PC-9 (cell line): ENCODE data around the gene S100PBP. TPM values are rescaled to one million over a fixed set of nuclear protein-coding genes. Genes with fewer than 3 reads are reported as not detected.

Source experiments
- BruUV-seq: library from RNA; stranded (reverse); fragments of 400-500 nt; replicated peaks from 2 replicates; lab custom pipeline; 2021; lab: Mats Ljungman, UMichigan
- CTCF ChIA-PET: fragments of 300-600 bp; sonication (Branson Sonifier 250); formaldehyde crosslinking; loops from one replicate; lab custom pipeline; 2022; ENCODE audit warnings: antibody characterized with exemption; lab: Charles Lee
- POLR2A ChIA-PET: fragments of 300-600 bp; sonication (Branson Sonifier 250); formaldehyde crosslinking; loops from one replicate; lab custom pipeline; 2022; ENCODE audit warnings: antibody characterized with exemption; ENCODE audit not compliant: unreplicated experiment; lab: Charles Lee
- DNase-seq, 2 experiments: peaks; one replicate each; pipeline versions ENCODE4 v3.0.0 to v3.0.0-alpha.2; 2015 to 2022; ENCODE audit warnings: mixed read lengths in 1 of 2
- H2AFZ ChIP-seq: fragments of 200-600 bp; sonication (generic); 2 replicates; pipeline ENCODE4 v1.8.1; 2017; ENCODE audit warnings: antibody characterized with exemption
- H3F3A ChIP-seq: fragments of 200-600 bp; sonication (generic); 2 replicates; pipeline ENCODE4 v1.8.1; 2017; ENCODE audit warnings: antibody characterized with exemption, mild to moderate bottlenecking, low read depth; ENCODE audit not compliant: insufficient read depth
- H3K27ac ChIP-seq: fragments of 200-600 bp; sonication (generic); 2 replicates; pipeline ENCODE4 v1.6.1; 2016; ENCODE audit warnings: mixed run types
- H3K27me3 ChIP-seq: fragments of 200-600 bp; sonication (generic); 2 replicates; pipeline ENCODE4 v1.6.1; 2016; ENCODE audit warnings: low read depth, mixed run types; ENCODE audit not compliant: insufficient read depth
- H3K36me3 ChIP-seq: fragments of 200-600 bp; sonication (generic); 2 replicates; pipeline ENCODE4 v1.6.1; 2016; ENCODE audit warnings: low read depth, mixed run types
- H3K4me1 ChIP-seq: fragments of 200-600 bp; sonication (generic); replicated peaks from 2 replicates; pipeline ENCODE4 v1.6.1; 2016; ENCODE audit warnings: mixed run types; ENCODE audit not compliant: insufficient read depth
- H3K4me2 ChIP-seq: fragments of 200-600 bp; sonication (generic); 2 replicates; pipeline ENCODE4 v1.6.1; 2017; ENCODE audit warnings: mixed run types
- H3K4me3 ChIP-seq: fragments of 200-600 bp; sonication (generic); 2 replicates; pipeline ENCODE4 v1.6.1; 2016; ENCODE audit warnings: mixed run types
- H3K79me2 ChIP-seq: fragments of 200-600 bp; sonication (generic); 2 replicates; pipeline ENCODE4 v1.6.1; 2017; ENCODE audit warnings: low read depth, mixed run types
- H3K9me2 ChIP-seq: fragments of 200-600 bp; sonication (generic); 2 replicates; pipeline ENCODE4 v1.8.1; 2017; ENCODE audit warnings: mild to moderate bottlenecking; ENCODE audit not compliant: insufficient read depth
- H3K9me3 ChIP-seq: fragments of 200-600 bp; sonication (generic); 2 replicates; pipeline ENCODE4 v1.8.1; 2016; ENCODE audit warnings: low read depth; ENCODE audit not compliant: insufficient read depth
- H4K20me1 ChIP-seq: fragments of 200-600 bp; sonication (generic); 2 replicates; pipeline ENCODE4 v1.8.1; 2017; ENCODE audit not compliant: insufficient read depth
- CTCF ChIP-seq: fragments of 200-600 bp; sonication (generic); conservative IDR thresholded peaks from 2 replicates; pipeline ENCODE4 v1.6.1; 2017; ENCODE audit warnings: mixed run types, antibody characterized with exemption, mild to moderate bottlenecking, moderate library complexity
- EZH2 ChIP-seq: fragments of 200-600 bp; sonication (generic); IDR thresholded peaks from 2 replicates; pipeline ENCODE4 v1.8.0; 2017; ENCODE audit warnings: antibody characterized with exemption, low read depth
- intact Hi-C: fragments of 100-400 bp; cut with micrococcal nuclease; formaldehyde crosslinking; loops from one replicate; pipeline ENCODE4 v1.10.0; 2022; ENCODE audit not compliant: unreplicated experiment
- total RNA-seq: library from RNA; stranded (reverse); gene quantifications from 2 replicates; pipeline ENCODE4 v1.2.3, GENCODE V29; 2021

Gene S100PBP
- total RNA-seq, 1 experiment from 2014 or later, result 42.4 TPM

DNA sequence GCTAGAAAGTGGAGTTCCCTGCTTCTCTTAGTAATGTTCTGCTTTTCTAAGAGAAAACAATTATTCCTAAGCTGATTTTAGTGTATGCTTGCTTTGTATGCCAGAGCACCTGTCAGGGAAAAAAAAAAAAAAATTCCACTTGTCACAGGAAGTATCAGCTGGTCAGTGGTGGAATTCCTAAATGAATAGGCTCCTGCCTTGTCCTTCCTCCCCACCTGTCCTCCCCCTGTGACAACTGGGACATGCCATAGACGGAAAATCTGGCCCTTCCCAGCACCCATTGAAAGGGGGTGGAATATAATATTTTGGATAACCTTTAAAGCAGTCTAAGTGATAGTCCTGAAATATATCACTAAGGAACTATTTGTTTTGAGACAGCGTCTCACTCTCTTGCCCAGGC lies 42.5 kb downstream of the S100PBP start:
- peaks cover 3% of the 10 kb centered on the region; the same call in 1 of the 2 replicates for H3K36me3 ChIP-seq
- H3K9me3 ChIP-seq, result no peaks in the 10 kb centered on the region
- H3K9me2 ChIP-seq, result no peaks in the 10 kb centered on the region
- peaks cover 4% of the 10 kb centered on the region for H3F3A ChIP-seq
- H3K27ac ChIP-seq, result no peak overlapping the region
- H3K27me3 ChIP-seq, result no peaks in the 10 kb centered on the region
- no peaks in the 10 kb centered on the region for H3K79me2 ChIP-seq
- ChIA-PET CTCF (no interaction called here), POLR2A (no interaction called here)
- H3K4me3 ChIP-seq, result no peak overlapping the region
- H3K4me1 ChIP-seq, result no peaks in the 10 kb centered on the region
- BruUV-seq, result no TSS peak
- H4K20me1 ChIP-seq, result no peaks in the 10 kb centered on the region
- H3K4me2 ChIP-seq, result no peak overlapping the region
- TF ChIP-seq EZH2 (no peak), CTCF (no peak)
- DNase-seq, result no peak
- H2AFZ ChIP-seq, result no peak overlapping the region
- intact Hi-C loops, result no loop called here

DNA sequence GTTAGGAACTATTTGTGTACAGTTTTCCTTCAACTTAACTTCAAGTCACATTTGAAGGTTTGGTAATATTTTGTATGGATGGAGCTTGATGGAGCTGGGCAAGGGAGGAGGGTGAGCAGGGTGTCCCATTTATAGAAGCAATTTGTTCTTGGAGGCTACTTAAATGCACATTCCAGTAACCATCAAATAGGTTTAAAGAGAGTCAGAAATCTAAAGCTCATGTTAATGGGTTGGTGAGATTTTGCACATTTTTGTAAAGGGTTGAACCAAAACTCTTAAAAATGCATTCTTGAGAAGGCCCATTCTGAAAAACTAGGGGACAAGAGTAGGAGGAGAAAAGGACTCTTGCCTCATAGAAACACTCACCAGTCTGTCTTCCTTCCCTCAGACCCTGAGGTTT lies 43.1 kb downstream of the S100PBP start:
- H3F3A ChIP-seq, result peaks cover 4% of the 10 kb centered on the region; the same call in 1 of the 2 replicates
- BruUV-seq, result no TSS peak
- no peaks in the 10 kb centered on the region for H3K27me3 ChIP-seq
- H3K4me2 ChIP-seq, result no peak overlapping the region
- H3K4me1 ChIP-seq, result no peaks in the 10 kb centered on the region
- DNase-seq, result no peak
- H3K27ac ChIP-seq, result no peak overlapping the region
- ChIA-PET CTCF (no interaction called here), POLR2A (no interaction called here)
- TF ChIP-seq EZH2 (no peak), CTCF (no peak)
- no peaks in the 10 kb centered on the region for H3K9me2 ChIP-seq
- no peaks in the 10 kb centered on the region for H3K9me3 ChIP-seq
- H4K20me1 ChIP-seq, result no peaks in the 10 kb centered on the region
- H3K79me2 ChIP-seq, result no peaks in the 10 kb centered on the region
- H2AFZ ChIP-seq, result no peak overlapping the region
- H3K36me3 ChIP-seq, result peaks cover 3% of the 10 kb centered on the region; the same call in 1 of the 2 replicates
- intact Hi-C loops, result no loop called here
- no peak overlapping the region for H3K4me3 ChIP-seq

DNA sequence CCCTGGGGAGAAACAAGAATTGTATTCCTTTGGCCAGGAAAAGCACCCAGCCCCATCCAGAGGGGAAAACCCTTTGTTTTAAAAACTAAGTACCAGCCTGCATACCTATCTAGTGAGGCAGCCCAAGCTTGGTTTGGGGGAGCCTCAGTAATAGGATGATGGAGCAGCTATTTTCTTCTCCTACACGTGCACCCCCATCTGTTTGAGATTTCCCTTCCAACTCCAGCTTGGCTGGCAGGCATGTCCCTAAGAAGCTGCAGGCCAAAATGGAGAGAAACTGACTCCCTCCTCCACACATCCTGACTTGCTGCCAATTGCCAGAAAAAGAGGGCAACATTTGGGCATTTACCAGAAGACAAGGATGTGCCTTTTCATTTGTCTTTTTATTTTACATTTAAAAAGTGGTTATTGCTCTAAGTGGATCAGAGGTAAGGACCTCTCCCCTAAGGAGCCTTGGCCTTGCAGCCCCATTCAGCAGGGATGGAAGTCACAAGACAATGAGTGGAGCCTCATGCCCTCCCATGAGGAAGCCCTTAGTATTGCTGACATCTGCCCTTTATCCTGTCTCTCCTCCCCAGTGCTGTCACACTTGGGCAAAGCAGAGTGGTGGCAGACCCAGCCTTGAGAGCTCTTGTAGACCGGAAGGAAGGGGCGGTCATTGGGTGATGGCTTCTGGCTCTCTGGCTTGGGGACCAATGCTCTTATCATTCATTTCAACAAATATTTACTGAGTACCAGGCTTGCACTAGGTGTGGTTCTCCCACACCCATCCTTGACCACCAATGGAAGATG lies 44.6 kb downstream of the S100PBP start:
- no peaks in the 10 kb centered on the region; the same call in 1 of the 2 replicates for H3K36me3 ChIP-seq
- no TSS peak for BruUV-seq
- H3K79me2 ChIP-seq, result no peaks in the 10 kb centered on the region
- no peaks in the 10 kb centered on the region for H3K4me1 ChIP-seq
- ChIA-PET POLR2A (no interaction called here), CTCF (no interaction called here)
- H3K27me3 ChIP-seq, result no peaks in the 10 kb centered on the region
- H3K9me3 ChIP-seq, result no peaks in the 10 kb centered on the region
- no peak overlapping the region for H3K4me3 ChIP-seq
- no peak overlapping the region for H3K4me2 ChIP-seq
- H3K9me2 ChIP-seq, result no peaks in the 10 kb centered on the region
- H4K20me1 ChIP-seq, result no peaks in the 10 kb centered on the region
- TF ChIP-seq CTCF (no peak), EZH2 (no peak)
- intact Hi-C loops, result no loop called here
- H3K27ac ChIP-seq, result no peak overlapping the region
- H3F3A ChIP-seq, result peaks cover 4% of the 10 kb centered on the region; the same call in 1 of the 2 replicates
- no peak for DNase-seq
- H2AFZ ChIP-seq, result no peak overlapping the region
